ENCODE data around the gene ANKRD39. TPM values are rescaled to one million over a fixed set of nuclear protein-coding genes. Genes with fewer than 3 reads are reported as not detected.

ANKRD39 gene
- total RNA-seq, 1 donor = 4.3 TPM

GRCh38 chr2:96879545-96880040, 21.8 kb upstream of the ANKRD39 start:
- Histone ChIP-seq H3K9me3 (ENCODE audit: low read depth, low read length) (no peaks in the 10 kb centered on the region), H3K4me1 (ENCODE audit: insufficient read depth, low read length) (peaks cover 5% of the 10 kb centered on the region), H3K4me3 (ENCODE audit: low read length) (no peak overlapping the region), H3K27me3 (ENCODE audit: insufficient read depth, low read length) (no peaks in the 10 kb centered on the region)

GRCh38 chr2:96878796-96879544, 21.2 kb upstream of the ANKRD39 start:
- Histone ChIP-seq H3K9me3 (ENCODE audit: low read depth, low read length) (no peaks in the 10 kb centered on the region), H3K4me3 (ENCODE audit: low read length) (no peak overlapping the region), H3K4me1 (ENCODE audit: insufficient read depth, low read length) (peaks cover 12% of the 10 kb centered on the region), H3K27me3 (ENCODE audit: insufficient read depth, low read length) (no peaks in the 10 kb centered on the region)

- H3K4me1 ChIP-seq (ENCODE audit: insufficient read depth, low read length) = peaks cover 20% of the 10 kb centered on the region
- H3K4me3 ChIP-seq (ENCODE audit: low read length) = no peak overlapping the region
- H3K27me3 ChIP-seq (ENCODE audit: insufficient read depth, low read length) = no peaks in the 10 kb centered on the region
- no peaks in the 10 kb centered on the region for H3K9me3 ChIP-seq (ENCODE audit: low read depth, low read length)
Measured at GRCh38 chr2:96878171-96878570, 20.4 kb upstream of the ANKRD39 start.

DNA sequence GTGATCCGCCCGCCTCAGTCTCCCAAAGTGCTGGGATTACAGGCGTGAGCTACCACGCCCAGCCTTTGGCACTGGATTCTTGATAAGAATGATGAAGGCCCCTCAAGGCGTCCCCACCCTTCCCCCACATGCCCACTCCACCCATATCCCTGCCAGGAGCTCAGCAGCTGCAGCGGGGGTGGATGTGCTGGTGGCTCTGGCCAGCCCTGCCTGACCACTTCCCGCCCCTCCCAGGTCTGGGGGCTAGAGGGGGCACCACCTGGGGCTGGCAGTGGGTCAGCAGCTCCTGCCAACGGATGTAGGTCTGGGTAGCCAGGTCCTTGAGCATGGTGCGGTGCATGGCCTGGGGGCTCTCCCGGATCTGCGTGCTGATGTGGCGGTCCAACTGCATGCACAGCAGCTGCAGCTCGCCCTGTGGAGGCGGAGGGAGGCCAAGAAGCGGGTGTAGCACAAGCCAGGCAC, 19.8 kb upstream of the ANKRD39 start:
- Histone ChIP-seq H3K9me3 (ENCODE audit: low read depth, low read length) (no peaks in the 10 kb centered on the region), H3K4me1 (ENCODE audit: insufficient read depth, low read length) (peaks cover 20% of the 10 kb centered on the region), H3K4me3 (ENCODE audit: low read length) (no peak overlapping the region), H3K27me3 (ENCODE audit: insufficient read depth, low read length) (peaks cover 3% of the 10 kb centered on the region)

DNA sequence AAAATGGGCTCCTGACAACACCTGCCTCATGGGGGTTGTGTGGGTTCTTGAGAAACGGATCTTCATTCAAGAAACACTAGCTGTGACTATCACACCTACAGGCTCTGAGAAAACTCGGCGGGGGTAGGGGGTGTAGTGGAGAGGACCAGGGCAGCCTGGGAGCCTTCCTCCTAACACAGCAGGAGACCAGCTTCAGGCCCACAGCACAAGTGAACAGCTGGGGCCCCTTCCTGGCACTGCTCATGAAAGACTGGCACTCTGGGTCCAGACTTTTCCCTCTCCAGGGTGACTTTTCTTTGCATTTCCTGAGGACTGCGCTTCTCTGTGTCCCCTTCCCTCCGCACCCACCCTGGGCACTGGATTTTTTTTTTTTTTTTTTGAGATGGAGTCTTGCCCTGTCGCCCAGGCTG, 19.2 kb upstream of the ANKRD39 start:
- peaks cover 4% of the 10 kb centered on the region for H3K27me3 ChIP-seq (ENCODE audit: insufficient read depth, low read length)
- peaks cover 20% of the 10 kb centered on the region for H3K4me1 ChIP-seq (ENCODE audit: insufficient read depth, low read length)
- H3K9me3 ChIP-seq (ENCODE audit: low read depth, low read length) = no peaks in the 10 kb centered on the region
- no peak overlapping the region for H3K4me3 ChIP-seq (ENCODE audit: low read length)

DNA sequence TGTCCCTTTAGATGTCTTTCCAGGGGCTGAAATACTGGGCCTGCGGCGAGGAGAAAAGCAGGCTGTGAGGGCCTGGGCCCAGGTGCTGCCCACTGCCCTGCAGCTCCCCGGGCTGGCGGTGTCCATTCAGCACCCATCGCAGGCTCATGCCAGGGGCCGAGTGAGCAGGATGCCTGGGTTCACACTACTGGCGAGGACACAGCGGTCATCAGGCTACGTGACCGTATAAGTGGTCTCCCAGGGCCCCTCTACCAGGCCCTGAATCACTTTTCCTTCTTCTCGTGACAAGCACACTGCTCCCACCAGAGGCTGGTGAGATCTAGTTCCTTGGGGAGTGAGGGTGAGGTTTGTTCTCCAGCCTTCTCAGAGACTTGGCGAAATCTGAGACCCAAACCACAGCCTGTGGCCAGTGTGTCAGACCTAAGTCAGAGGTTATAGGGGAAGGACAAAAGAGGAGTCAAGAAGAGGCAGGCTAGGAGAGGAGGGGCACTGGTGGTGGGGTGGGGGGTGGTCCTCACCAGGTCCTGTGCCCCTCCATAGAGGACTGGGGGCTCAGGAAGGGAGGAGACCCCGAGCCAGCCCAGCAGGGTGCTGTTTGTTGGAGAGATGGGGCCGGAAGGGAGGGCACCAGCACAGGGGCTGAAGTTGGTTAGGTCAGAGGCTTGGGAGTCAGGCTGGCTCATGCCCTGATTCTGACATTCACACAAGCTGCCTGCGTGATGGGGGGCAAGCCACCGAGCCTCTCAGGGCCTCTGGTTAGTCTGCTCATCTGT, 18.6 kb upstream of the ANKRD39 start:
- no peaks in the 10 kb centered on the region for H3K9me3 ChIP-seq (ENCODE audit: low read depth, low read length)

DNA sequence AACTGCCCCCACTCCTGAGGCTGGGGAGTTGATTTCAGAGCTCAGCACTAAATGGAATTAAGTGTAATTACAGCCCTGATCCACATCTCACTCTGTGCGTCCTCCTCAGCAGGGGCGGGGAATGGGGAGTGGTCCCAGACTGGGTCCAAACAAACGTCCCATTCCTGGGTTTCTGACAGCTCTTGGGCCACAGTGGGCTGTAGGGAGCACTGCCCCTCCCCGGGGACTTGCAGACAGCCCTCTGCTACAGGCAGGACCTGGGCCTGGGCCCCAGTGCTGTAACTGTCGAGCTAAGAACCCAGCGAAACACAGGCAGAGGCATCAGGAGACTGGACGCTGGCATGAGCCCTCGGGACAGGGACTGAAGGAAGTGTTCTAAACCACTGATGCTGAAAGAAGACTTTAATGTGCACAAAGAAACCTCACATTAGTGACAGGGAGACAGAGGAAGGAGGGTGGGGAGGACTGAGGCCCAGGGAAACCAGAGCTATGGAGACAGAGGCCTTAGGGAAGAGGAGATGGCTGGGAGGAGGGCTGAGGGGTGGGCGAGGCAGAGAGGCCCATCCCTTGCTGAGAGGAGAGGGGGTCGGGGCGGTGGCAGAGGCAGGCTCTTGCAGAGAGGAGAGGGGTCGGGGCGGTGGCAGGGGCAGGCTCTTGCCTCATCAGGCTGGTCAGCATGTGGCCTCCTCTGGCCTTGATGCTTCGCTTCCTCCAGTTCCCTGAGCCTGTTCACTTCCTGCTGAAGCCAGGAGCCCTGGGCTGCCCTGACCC, 17.9 kb upstream of the ANKRD39 start:
- H3K4me3 ChIP-seq (ENCODE audit: low read length) = no peak overlapping the region
- no peaks in the 10 kb centered on the region for H3K9me3 ChIP-seq (ENCODE audit: low read depth, low read length)
- H3K27me3 ChIP-seq (ENCODE audit: insufficient read depth, low read length) = peaks cover 13% of the 10 kb centered on the region
- H3K4me1 ChIP-seq (ENCODE audit: insufficient read depth, low read length) = peaks cover 22% of the 10 kb centered on the region

More for the DNA sequence above, 18.6 kb upstream of the ANKRD39 start:
- Histone ChIP-seq H3K27me3 (ENCODE audit: insufficient read depth, low read length) (peaks cover 5% of the 10 kb centered on the region), H3K4me1 (ENCODE audit: insufficient read depth, low read length) (peaks cover 20% of the 10 kb centered on the region), H3K4me3 (ENCODE audit: low read length) (no peak overlapping the region)

GRCh38 chr2:96874198-96874831, 16.5 kb upstream of the ANKRD39 start:
- H3K9me3 ChIP-seq (ENCODE audit: low read depth, low read length) = no peaks in the 10 kb centered on the region
- H3K4me3 ChIP-seq (ENCODE audit: low read length) = no peak overlapping the region
- peaks cover 17% of the 10 kb centered on the region for H3K27me3 ChIP-seq (ENCODE audit: insufficient read depth, low read length)
- peaks cover 29% of the 10 kb centered on the region for H3K4me1 ChIP-seq (ENCODE audit: insufficient read depth, low read length)

DNA sequence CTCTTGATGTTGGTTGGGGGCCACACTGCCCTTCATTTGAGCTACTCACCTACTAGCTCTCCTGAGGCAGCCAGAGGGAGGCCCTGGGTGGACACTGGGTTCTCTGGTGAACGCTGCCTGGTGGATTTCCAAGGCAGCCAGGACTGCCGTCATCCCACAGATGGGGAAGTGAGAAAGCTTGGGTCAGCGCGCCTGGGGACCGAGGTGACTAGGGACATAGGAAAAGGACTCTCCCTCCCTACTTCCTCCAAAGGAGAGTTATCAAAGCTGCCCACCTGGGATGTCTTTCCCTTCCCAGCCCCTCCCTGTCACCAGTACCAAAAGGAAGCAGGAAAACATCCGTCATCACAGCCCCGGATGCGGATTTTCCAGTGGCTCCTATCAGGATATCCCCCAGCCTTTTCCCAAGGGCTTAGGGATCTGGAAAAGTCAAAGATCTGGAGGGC, 15.9 kb upstream of the ANKRD39 start:
- H3K9me3 ChIP-seq (ENCODE audit: low read depth, low read length) = no peaks in the 10 kb centered on the region
- peaks cover 29% of the 10 kb centered on the region for H3K4me1 ChIP-seq (ENCODE audit: insufficient read depth, low read length)
- H3K4me3 ChIP-seq (ENCODE audit: low read length) = no peak overlapping the region
- H3K27me3 ChIP-seq (ENCODE audit: insufficient read depth, low read length) = peaks cover 17% of the 10 kb centered on the region

DNA sequence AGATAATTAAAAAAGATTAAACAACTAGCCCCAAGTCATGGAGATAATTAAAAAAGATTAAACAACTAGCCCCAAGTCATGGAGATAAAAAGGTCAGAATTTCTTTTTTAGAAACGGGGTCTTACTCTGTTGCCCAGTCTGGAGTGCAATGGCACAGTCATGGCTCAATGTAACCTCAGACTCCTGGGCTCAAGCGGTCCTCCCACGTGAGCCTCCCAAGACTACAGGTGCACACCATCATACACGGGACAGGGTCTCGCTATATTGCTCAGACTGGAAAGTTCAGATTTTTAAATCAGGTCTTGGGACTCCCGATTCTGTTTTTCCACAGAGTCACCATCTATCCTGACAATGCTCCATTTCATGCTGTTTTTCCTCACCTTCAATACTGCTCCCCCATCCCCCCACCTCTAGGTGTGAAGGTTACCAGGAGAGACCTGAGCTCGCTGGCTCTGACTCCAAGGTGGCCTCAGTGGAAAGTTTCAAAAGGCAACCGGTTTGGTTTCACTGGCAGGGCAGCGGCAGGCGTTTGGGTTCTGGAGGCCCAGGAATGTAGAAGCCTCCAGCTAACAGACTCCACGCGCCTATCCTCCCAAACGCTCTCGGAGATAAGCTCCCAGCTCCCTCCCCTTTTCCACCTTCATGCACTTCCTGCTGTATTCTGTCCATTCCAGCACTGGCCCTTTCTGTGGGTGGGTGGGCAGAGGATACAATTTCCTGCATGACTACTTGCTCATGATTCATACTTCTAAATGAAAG, 15.0 kb upstream of the ANKRD39 start:
- H3K27me3 ChIP-seq (ENCODE audit: insufficient read depth, low read length) = peaks cover 20% of the 10 kb centered on the region
- peaks cover 36% of the 10 kb centered on the region for H3K4me1 ChIP-seq (ENCODE audit: insufficient read depth, low read length)
- H3K9me3 ChIP-seq (ENCODE audit: low read depth, low read length) = no peaks in the 10 kb centered on the region
- H3K4me3 ChIP-seq (ENCODE audit: low read length) = no peak overlapping the region

DNA sequence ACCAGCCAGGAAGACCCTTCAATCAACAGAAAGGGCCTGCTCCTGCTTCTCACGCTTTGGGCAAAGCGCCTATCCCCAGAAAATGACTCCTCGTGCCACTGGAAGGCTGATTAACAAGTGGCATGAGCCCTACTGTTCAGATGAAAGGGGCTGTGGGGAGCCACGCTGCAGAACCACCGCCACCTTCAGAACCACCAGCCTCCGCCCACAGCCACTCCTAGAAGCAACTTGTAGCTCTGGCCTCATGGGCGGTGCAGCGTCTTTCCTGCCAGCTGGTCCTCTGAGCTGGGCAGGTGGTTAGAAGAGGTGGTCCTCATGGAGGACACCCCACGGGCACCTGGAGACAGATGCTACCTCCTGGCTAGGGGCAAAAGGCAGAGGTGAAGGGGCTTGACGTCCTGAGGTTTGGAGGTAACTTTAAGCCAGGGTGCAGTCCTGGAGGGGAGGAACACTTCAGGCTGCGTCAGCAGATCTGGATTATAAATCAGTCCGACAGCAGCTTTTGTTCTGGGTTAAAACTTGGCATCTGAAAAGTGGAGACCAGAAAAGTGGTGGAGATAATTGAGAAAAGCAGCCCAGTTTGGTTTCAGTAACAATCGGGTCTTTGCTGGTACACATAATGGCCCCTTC, 12.9 kb upstream of the ANKRD39 start:
- H3K27me3 ChIP-seq (ENCODE audit: insufficient read depth, low read length) = peaks cover 22% of the 10 kb centered on the region
- no peaks in the 10 kb centered on the region for H3K9me3 ChIP-seq (ENCODE audit: low read depth, low read length)
- peaks cover 57% of the 10 kb centered on the region for H3K4me1 ChIP-seq (ENCODE audit: insufficient read depth, low read length)
- H3K4me3 ChIP-seq (ENCODE audit: low read length) = peak overlapping the region; percentile 56

GRCh38 chr2:96869822-96870625, 12.2 kb upstream of the ANKRD39 start, which contains the start of gene SEMA4C:
TSS of gene SEMA4C (minus strand) at chr2:96870080. CDS start at chr2:96867886, 2,194 bp downstream.
- peaks cover 60% of the 10 kb centered on the region for H3K4me1 ChIP-seq (ENCODE audit: insufficient read depth, low read length)
- H3K4me3 ChIP-seq (ENCODE audit: low read length) = peak within 1 kb of the TSS; percentile 56
- H3K9me3 ChIP-seq (ENCODE audit: low read depth, low read length) = no peaks in the 10 kb centered on the region
- H3K27me3 ChIP-seq (ENCODE audit: insufficient read depth, low read length) = peaks cover 22% of the 10 kb centered on the region

Measured in mononuclear cell (primary cell).